HG02884 (cell line): ENCODE data around the gene LYPD8.
"Not testable (repeated sequence)": the region's sequence is repeated elsewhere in the genome, so short reads cannot be mapped to it uniquely, and the experiment has no call there.

Experiments used
- ATAC-seq: cut with Tn5 transposase; IDR thresholded peaks from one replicate; pipeline ENCODE4 v1.9.1; 2021; ENCODE audit warnings: mild to moderate bottlenecking, moderate library complexity; ENCODE audit not compliant: unreplicated experiment

LYPD8 gene

GRCh38 chr1:248755517-248755916 lies at the start of gene LYPD8:
Gene LYPD8 (minus strand): TSS chr1:248755759. CDS start chr1:248751081, 4,678 bp downstream.
- ATAC-seq = no peak

- ATAC-seq = peak; percentile 93
These were observed 49.5 kb upstream of the LYPD8 start for GRCh38 chr1:248804771-248805681.

- ATAC-seq = not testable (repeated sequence)
These were observed 47.9 kb upstream of the LYPD8 start for GRCh38 chr1:248803501-248803900.

GRCh38 chr1:248802454-248802853 lies 46.9 kb upstream of the LYPD8 start:
- no peak for ATAC-seq

GRCh38 chr1:248800459-248800858 lies 44.9 kb upstream of the LYPD8 start:
- no peak for ATAC-seq

- ATAC-seq = no peak
These were observed 43.2 kb upstream of the LYPD8 start for GRCh38 chr1:248798791-248799190.

- ATAC-seq = not testable (repeated sequence)
These were observed 39.1 kb upstream of the LYPD8 start for GRCh38 chr1:248794663-248795062.

- peak; percentile 89 for ATAC-seq
These were observed 38.0 kb upstream of the LYPD8 start for GRCh38 chr1:248793592-248793991.

- peak; percentile 37 for ATAC-seq
These were observed 36.8 kb upstream of the LYPD8 start for GRCh38 chr1:248792342-248792741.

- ATAC-seq = no peak
These were observed 35.5 kb upstream of the LYPD8 start for GRCh38 chr1:248791010-248791409.

- no peak for ATAC-seq
These were observed 34.9 kb upstream of the LYPD8 start for GRCh38 chr1:248790456-248790855.

- not testable (repeated sequence) for ATAC-seq
These were observed 33.8 kb upstream of the LYPD8 start for GRCh38 chr1:248789337-248789736.

GRCh38 chr1:248788327-248788726 lies 32.8 kb upstream of the LYPD8 start:
- no peak for ATAC-seq

GRCh38 chr1:248787430-248787829 lies 31.9 kb upstream of the LYPD8 start:
- no peak for ATAC-seq

- ATAC-seq = no peak
These were observed 30.6 kb upstream of the LYPD8 start for GRCh38 chr1:248786156-248786555.

GRCh38 chr1:248783367-248783766 lies 27.8 kb upstream of the LYPD8 start:
- no peak for ATAC-seq

- no peak for ATAC-seq
These were observed 27.0 kb upstream of the LYPD8 start for GRCh38 chr1:248782416-248783141.

GRCh38 chr1:248779350-248779749 lies 23.8 kb upstream of the LYPD8 start:
- ATAC-seq = no peak

GRCh38 chr1:248778906-248779305 lies 23.3 kb upstream of the LYPD8 start:
- no peak for ATAC-seq

GRCh38 chr1:248776991-248777390 lies 21.4 kb upstream of the LYPD8 start:
- ATAC-seq = no peak

- ATAC-seq = no peak
These were observed 19.9 kb upstream of the LYPD8 start for GRCh38 chr1:248775441-248775840.

- ATAC-seq = no peak
These were observed 4.1 kb upstream of the LYPD8 start for GRCh38 chr1:248759644-248760043.
